Inflammatory macrophage treated with lipopolysaccharide for 1 hour (primary cell): ENCODE measurements around the gene TAX1BP1.

ENCODE experiments used
- DNase-seq, 2 donors: peaks; one replicate each; pipeline ENCODE4 v3.0.0-alpha.2; 2020 to 2022

The TAX1BP1 gene

DNA sequence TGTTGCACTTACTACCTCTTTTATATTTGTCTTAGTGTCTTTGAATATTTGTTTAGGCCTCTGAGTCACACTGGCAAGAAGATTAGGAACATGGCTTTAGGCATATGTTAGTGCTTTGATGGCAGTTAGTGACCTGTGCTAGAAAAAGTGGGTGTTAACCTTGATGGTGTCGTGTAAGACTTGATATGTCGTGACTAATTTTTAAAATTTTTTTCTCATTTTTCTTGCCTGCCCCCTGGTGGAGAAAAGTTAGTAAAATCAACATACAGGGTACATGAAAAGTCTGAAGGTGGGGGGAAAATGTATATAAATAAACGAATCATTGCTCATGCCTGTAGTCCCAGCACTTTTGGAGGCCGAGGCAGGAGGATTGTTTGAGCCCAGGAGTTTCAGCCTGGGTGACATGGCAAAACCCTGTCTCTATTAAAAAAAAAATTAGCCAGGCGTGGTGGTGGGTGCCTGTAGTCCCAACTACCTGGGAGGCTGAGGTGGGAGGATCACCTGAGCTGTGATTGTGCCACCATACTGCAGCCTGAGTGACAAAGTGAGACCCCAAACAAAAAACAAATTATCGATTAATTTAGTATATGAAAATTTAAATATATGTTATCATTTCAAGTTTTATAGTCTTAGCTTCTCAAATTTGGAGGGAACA is 44.6 kb downstream of the TAX1BP1 start:
- peak; percentile 26 to 65 for DNase-seq

DNA sequence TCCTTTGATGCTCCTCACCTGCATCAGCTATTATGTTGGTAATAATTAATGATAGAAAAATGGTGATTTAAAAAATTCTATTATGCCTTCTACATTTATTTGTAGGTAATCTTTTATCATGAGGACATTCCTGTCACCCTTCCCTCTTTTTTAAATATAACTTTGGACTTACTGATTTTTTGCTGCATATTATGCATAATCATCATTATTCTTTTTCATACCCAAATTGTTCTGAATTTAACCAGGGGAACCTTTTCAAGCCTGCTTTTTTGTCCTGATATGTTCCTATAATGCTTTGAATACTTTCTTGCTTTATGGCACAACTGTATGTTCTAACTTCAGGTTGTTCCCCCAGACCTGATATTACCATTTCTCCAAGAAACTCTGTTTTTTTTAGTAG is 48.5 kb downstream of the TAX1BP1 start:
- no peak for DNase-seq

DNA sequence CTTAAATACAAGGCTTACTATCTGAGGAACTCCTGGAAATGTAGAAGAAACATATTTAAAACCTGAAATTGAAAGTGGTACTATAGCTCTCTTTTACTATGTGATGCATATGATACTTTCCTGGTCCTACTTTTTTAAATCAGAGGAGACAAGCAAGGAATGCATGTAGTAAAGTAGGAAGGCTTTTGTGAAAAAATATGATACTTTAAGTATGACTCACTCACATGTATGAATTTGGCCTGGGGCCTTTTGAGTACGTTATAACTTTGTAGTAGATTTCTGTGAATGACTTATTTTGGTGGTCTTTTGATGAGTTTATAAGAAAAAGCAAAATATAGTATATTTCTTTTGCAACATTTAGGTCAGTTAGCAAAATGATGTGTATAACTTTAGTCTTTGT is 53.8 kb downstream of the TAX1BP1 start:
- DNase-seq = no peak

DNA sequence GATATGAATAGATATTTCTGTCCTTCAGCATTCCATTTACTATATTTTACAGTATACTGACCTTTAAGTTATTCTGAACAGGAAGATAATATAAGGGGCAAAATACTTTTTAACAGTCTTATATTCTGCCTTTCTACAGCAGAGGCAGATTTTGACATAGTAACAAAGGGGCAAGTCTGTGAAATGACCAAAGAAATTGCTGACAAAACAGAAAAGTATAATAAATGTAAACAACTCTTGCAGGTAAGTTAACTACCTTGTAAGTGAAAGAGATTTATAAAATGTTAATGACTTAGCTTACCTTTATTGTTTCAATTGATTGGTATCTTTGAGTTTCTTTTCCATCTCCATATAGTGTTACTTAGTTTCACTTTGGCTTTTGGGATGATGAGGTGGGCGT is 56.0 kb downstream of the TAX1BP1 start:
- DNase-seq = no peak

DNA sequence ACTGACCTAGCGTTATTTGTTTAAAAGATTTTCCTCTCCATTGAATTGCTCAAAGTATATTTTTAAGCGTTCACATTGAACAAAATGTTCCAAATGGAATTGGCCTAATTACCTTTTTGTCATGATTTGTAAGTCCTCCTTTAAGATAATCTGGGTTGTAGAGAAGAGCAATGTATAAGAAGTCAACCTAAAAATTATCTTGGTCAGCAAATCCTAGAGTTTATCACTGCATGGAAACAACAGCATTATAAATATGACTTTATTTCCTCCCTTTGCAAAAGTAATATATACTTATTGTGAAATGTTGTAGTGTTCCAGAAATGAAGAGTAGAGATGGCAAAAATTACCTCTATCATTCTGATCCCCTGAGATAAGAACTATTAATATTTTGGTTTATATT is 59.2 kb downstream of the TAX1BP1 start:
- DNase-seq = no peak

DNA sequence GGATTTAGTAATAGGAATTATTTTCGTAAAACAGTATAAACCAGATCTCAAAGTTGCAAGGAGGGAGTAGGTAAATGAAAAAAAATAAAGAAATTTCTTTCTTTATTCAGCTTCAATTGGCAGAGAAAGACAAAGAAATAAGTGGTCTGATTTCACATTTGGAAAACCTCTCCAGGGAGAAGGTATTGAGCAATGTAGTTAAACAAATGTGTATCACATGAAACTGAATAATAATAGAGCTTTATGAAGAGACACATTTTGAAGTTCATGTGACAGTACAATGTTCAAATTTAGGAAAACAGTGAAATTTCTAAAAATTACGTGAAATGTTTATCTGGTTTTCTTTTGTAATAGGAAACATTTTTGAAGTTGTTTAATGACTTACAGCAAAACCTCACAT is 63.0 kb downstream of the TAX1BP1 start:
- DNase-seq = peak; percentile 13 to 63

DNA sequence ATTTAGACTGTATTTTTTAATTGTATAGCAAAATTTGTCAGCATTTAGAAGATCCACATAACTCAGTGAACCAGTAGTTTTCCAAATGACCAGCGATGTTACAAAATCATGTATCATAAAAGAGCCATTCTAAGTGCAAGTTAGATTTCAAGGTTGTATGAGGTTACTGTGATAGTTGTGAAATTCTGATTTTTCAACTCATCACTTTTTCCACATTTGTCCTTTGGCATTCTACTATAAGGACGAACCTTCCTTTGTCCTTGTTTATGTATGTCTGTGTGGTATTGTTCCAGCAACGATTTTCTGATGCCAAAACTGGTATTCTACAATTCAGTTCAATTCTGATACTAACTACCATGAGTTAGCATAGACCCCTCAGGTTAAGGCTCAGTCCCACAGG is 64.2 kb downstream of the TAX1BP1 start:
- DNase-seq = no peak

DNA sequence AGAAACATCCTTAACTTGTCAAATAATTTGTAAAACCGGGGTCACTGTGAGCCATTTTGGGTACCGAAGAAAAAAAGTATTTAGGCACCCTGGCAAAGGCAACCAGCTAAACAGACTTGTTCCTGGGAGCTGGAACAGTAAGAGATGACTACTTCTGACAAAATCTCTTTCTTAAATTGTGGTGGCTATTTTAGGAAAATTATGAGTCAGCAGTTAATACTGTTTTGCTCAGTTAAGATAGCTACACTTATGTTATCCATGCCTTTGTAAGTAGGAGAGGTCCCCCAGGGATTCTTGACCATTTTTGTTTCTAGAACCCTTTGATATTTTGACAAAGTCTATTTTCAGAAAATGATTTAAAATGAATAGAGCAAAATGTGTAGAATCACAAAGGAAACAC is 68.7 kb downstream of the TAX1BP1 start:
- no peak for DNase-seq

DNA sequence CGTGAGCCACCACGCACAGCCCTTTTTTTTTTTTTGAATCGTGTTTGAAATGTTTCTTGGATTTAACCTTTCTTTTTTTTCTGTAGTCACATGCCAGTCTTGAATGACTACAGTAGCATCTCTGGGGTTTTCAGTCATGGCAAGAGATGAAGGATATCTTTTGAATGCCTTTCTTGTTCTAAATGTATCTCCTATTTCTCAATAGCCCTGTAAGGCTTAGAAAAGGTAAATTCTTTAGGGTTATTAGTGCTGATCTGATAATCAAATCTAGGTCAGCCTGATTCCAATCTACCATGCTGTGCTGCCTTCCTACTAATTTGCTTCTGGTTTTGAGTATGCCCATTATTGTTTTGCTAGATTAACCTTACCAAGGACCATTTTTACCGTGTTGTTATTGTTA is 70.2 kb downstream of the TAX1BP1 start:
- no peak for DNase-seq

DNA sequence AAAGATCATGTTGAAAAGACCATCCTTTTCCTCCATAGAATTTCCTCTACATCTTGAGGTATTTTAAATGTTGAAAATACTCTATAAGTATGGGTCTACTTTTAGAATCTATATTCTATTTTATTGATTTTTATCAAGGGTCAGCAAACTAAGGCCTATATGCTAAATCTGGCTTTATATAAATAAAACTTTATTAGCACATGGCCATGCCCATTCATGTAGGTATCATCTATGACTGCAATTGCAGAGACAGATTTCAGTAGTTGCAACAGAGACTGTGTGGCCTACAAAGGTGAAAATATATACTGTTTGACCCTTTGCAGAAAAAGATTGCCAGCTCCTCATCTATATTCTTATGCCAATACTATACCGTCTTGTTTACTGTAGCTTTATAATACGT is 72.7 kb downstream of the TAX1BP1 start:
- DNase-seq = no peak

DNA sequence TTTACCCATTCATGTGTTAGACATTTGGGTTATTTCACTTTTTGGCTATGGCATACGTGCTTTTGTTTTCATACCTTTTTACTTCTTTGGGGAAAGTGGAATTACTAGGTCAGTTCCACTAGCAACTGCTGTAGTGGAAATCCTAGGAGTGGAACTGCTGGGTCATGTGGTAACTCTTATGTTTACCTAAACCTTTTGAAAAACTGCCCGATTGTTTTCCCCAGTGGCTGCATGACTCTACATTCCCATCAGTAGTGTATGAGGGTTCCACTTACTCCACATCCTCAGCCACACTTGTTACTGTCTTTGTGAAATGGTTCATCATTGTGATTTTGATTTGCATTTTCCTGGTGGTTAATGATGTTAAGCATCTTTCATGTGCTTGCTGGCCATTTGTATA is 82.3 kb downstream of the TAX1BP1 start:
- DNase-seq = no peak

DNA sequence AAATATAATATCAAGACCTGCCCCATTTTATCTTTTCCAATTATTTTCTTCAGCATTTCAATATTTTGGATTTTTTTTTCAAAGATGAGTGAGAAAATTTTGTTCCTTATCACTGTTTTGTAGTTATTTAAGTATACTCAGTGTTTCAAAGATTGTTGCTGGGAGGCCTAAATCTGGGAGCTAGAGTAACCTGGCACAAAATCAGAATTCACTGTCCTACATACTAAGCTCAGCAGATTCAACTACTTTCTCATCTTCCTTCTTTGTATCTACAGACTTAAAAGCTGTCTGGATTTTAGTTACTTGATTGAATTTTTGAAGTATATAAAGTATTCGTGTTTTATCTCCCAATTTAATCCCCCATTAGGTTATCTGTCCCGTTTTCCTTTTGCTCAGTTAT is 85.9 kb downstream of the TAX1BP1 start:
- no peak for DNase-seq

DNA sequence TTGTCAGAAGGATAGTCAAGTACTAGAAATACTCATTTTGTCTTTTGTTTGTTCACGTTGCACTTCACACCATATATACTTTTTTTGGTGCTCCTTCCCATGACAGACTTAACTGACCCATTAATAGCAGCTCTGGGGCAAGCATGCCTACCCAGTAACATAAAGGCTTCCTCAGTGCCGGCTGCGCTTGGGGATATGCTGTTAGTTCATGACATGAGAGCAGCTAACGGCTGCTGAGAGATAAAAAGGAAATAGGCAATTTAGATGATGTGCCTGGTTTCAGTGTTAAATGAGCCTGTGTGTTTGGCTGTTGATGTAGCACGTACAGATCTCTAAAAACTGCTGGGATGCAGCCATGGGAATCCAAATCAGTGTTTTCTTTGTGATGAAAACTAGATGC is 86.4 kb downstream of the TAX1BP1 start:
- no peak for DNase-seq

DNA sequence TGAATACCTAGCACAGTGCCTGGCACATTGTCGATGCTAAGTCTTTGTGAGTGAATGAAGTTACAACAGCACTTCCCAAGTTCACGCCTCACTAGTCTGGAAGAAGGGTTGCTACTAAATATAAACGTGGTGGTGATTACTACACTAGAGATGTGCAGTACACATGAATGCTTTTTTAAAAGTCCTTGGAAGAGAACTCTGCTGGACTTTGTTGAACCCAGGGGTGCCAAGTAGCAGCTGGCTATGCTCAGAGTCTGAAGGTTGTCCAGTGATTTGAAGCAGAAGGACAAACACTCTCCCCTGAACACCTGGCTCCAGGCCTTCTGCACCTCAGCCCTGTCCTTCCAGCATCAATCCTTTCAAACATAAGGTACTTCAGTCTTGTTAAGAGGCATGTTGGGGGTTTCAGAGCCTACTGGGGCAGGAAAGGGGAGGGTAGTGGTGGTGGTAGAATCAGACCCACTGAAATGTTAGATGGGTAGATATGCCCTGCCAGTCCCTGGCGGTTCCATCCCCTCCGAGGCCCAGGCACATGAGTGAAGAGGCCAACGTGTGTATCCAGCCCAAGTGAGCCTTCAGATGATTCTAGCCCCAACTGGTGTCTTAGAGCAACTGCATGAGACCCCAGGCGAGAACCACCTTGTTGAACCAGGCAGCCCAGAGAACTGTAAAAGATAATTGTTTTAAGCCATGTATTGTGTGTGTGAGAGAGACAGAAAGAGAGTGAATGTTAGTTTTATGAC is 94.4 kb downstream of the TAX1BP1 start:
- DNase-seq = no peak

DNA sequence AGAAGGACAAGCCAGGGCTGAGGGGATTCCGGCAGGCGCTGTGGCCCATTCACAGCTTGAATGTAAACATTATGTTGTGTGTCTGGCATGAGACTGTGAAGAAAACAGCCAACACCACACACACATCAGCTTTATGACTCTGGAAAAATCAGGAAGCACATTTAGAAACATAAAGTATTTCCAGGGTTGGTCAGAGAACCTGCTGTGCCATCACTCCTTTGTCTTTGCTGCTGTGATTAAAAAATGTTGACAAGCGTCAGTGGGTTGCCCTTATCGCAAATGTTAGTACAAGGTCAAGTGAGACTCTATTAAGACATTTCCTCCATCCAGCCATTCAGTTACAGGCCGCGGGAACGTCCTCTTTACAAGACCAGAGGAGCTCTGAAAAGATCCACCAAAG is 95.4 kb downstream of the TAX1BP1 start:
- DNase-seq = no peak

DNA sequence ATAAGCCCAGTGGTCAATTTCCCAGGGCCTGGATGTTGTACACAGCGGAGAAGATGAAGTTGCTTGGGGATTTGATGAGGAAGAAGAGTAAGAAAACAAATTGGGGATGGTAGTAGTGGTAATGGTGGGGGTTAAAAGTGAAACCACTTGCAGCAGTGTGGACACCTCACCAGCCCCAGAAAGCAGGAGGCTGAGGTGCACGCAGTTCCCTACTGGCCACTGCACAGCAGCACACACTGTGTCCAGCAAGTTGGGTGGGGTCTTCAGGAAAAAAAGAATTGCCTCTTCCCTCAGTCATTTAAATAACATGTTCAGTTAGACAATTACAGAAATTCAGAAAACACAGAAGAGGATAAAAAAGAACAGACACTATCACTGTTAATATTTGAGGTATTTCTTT is 96.6 kb downstream of the TAX1BP1 start:
- no peak for DNase-seq

DNA sequence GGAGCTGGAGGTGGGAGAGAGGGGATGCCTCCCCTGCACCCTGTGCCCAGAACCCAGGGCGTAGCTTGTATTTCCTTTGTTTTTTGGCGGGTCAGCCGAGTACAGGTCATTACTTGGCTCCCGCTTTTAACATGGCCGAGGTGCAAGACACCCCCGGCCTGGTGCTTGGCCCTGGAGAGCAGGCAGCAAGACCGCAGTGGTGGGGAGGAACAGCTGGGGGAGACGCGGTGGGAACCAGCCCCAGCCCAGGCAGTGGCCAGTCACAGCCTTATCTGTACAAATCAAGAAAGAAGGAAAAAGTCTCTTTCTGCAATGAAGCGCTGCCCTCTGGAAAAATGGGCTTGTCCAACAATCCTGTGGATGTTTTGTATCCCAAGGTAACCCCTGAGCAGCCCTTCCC is 99.1 kb downstream of the TAX1BP1 start:
- DNase-seq = no peak

DNA sequence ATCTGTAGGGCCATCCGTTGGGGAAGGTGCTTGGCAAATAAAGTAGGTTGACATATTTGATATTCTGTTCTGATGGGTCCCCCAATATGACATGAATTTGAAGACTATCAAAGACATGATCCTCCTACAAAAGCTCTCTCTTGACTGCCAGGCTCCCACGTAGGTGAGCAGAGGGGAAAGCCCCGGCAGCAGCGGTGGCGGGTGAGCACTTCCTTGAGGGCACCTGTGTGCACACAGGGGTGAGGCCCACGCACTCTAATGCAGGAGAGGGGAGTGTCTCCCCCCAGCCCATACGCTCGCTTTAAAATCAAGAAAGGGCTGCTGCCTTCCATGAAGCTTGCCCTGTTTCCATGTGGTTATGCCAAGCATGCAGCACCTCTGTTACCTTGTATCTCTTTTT is 100.4 kb downstream of the TAX1BP1 start:
- DNase-seq = no peak

DNA sequence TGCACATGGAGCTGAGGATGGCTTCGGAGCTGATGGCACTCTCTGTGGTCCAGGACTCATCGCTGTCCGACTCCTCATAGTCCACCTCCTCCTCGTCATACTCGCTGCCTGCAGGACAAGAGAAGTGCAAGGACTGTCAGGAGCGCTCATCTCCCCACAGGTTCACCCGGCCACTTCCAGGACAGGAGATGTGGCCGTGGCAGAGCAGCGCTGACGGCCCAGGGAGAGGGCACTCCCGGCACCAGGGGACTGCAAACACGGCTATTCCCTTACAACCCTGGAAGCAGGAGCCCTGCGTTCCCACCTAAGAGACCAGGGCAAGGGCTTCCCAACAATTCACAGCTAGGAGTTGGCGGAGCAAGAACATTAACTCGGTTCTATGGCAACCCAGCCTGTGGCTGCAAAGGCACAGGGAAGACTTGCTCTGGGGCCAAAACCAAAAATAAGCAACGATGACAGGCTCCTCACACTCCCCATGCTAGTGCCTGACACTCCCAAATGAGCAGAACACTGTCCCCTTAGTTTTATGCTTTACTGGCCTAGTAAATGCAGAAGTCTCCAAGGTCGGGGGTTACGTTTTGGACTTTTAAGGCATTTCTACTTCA is 100.9 kb downstream of the TAX1BP1 start:
- DNase-seq = no peak

DNA sequence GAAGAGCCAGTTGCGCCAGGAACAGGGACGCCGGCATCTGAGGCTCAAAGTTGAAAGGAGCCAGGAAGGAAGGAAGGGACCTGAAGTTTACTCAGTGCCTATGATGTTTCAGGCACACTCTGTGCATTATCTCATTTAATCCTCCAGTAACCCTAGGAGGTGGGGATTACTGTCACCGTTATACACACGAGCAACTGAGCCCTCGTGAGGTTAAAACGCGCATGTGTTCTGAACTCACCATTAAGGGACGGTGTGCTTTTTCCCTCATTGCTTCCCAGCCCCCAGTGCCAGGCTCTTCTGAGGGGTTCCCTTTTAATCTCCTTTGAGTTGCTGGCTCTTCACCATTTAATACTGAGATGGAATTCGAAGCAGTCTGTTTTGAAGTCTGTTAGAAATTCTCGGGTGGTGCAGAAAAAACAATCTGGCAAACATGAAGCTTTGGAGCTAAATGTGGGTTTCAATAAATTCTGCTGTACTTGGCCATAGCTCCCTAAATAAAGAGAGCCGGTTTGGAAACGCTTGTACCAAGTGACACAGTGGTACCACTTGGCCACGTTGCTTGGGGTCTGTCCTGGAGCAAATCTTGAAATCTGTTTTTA is 102.2 kb downstream of the TAX1BP1 start:
- DNase-seq = no peak

DNA sequence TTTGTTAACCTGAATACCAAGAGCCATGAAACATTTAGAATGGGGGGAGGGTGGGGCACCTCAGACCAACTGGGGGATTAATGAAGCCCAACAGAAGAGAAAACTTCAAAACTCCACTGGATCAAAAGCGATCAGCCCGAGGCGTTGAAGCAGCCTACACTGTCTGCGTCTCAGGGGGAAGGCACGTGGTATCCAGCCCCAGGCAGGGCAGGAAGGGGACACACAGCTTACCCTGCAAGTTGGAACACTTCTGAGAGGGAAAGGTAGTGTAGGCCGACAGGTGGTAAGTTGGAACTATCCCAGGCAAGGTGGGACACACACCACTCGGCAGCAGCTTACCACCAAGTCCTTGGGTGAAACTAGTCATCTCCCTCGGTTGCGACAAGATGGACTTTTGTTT is 102.9 kb downstream of the TAX1BP1 start:
- DNase-seq = no peak

DNA sequence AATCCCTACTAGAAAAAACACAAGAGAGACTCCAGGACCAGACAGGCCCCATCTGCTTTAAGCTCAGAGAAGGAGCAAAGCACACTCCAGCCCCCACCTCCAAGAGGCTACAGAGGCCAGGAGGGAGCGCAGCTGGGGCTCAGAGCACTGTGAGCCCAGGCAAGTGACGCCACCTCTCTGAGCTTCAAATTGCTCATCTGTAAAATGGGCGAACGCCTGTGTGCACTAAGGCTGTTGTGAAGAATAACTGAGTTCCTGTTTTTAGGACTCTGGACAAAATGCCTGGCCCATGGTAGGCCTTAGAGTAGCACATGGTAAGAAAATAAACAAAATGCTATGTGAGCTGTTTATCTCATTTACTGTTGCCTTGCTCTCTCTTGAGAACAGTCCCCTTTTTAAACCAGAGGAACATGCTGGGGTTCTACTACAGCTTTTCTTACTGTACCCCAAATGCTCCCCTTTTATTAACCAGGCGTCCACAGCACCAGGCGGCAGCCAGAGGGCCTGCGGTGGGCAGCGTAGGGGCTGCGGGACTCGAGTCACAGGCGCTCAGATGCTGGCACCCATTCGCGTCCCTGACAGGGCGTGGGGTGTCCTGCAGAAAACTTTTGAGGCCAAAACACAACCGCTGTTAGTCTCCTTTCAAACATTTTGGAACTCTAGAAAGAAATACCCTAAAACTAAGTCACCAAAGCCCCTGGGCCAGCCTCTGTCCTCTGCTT is 103.8 kb downstream of the TAX1BP1 start:
- DNase-seq = no peak

DNA sequence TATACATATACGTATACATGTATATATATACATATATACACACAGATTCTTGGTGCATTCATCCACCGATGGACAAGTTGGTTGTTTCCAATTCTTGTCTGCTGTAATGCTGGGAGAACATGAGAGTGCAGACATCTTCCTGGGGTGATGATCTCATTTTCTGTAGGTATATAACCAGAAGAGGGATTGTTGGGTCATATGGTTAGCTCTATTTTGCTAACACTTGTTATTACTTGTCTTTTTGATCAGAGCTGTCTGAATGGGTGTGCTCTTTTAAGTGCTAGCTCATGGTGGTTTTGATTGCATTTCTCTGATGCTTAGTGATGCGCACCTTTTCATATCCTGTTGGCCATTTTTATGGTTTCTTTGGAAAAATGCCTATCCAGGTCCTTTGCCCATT is 106.4 kb downstream of the TAX1BP1 start:
- no peak for DNase-seq
